NT2/D1 (cell line): ENCODE data around the gene EXOC5.

Experiments
- SUZ12 ChIP-seq: IDR thresholded peaks from 2 replicates; pipeline ENCODE4 v1.6.1; 2011; ENCODE audit not compliant: insufficient read length, insufficient read depth; ENCODE audit errors: extremely low read depth
- ZNF274 ChIP-seq: IDR thresholded peaks from 2 replicates; pipeline ENCODE4 v1.6.1; 2011; ENCODE audit warnings: mild to moderate bottlenecking, low read depth, low read length

DNA sequence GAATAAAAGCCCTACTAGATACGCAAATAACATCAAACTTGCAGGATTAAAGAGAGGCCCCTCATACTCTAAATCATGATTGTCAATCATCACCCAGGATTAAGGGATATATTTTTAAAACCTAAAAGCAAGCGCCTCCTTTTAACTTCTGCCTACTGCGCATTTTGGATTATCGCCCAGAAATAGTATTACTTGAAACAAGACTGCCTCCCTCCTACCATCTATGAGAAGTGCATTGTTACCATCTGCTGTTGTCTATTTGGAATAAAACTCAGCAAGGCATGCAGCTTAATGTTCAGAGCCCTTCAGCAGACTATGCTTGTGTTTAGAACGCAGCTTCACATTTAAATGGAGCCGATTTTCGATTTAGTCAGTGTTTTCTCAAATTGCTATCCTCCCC, 79.6 kb downstream of the EXOC5 start:
- TF ChIP-seq ZNF274 (no peak), SUZ12 (no peak)
